ENCODE measurements around the gene FAM107B. TPM values are rescaled to one million over a fixed set of nuclear protein-coding genes. Genes with fewer than 3 reads are reported as not detected.

Gene FAM107B
- total and polyA plus RNA-seq, 4 donors: 38.4 to 85.4 (median 68.9) TPM

GRCh38 chr10:14806318-14806717, 31.6 kb upstream of the FAM107B start:
- no peak overlapping the region for H3K9ac ChIP-seq (ENCODE audit: insufficient read depth in 1 of 2, low read length in 2 of 2)
- ATAC-seq (ENCODE audit: insufficient read depth, low FRiP score): no peak
- H3K27ac ChIP-seq (ENCODE audit: low read depth in 1 of 2, low read length in 1 of 2): no peak overlapping the region
- WGBS, 2 donors: 87 to 92% methylated on average over 3 of the region's 3 CpGs
- no peaks in the 10 kb centered on the region for H3K36me3 ChIP-seq (ENCODE audit: control insufficient read depth in 4 of 4, insufficient read depth in 4 of 4, low read length in 4 of 4)
- DNase-seq: no peak
- no peaks in the 10 kb centered on the region for H3K9me3 ChIP-seq (ENCODE audit: control insufficient read depth in 4 of 4, insufficient read depth in 3 of 4, low read length in 3 of 4)
- H3K27me3 ChIP-seq (ENCODE audit: control insufficient read depth in 3 of 3, insufficient read depth in 3 of 3, low read length in 2 of 3): no peaks in the 10 kb centered on the region
- no peaks in the 10 kb centered on the region for H3K4me1 ChIP-seq (ENCODE audit: control insufficient read depth in 5 of 5, insufficient read depth in 5 of 5, low read length in 5 of 5)
- no peak overlapping the region for H3K4me3 ChIP-seq
- no peak for TF ChIP-seq CTCF (IDR thresholded peaks at IDR 0.05; ENCODE audit: control extremely low read depth, extremely low read depth)

- no peak overlapping the region for H3K27ac ChIP-seq (ENCODE audit: low read depth in 1 of 2, low read length in 1 of 2)
- H3K9ac ChIP-seq (ENCODE audit: insufficient read depth in 1 of 2, low read length in 2 of 2): no peak overlapping the region
- no peaks in the 10 kb centered on the region for H3K4me1 ChIP-seq (ENCODE audit: control insufficient read depth in 5 of 5, insufficient read depth in 5 of 5, low read length in 5 of 5)
- no peaks in the 10 kb centered on the region for H3K27me3 ChIP-seq (ENCODE audit: control insufficient read depth in 3 of 3, insufficient read depth in 3 of 3, low read length in 2 of 3)
- TF ChIP-seq CTCF (IDR thresholded peaks at IDR 0.05; ENCODE audit: control extremely low read depth, extremely low read depth): no peak
- H3K36me3 ChIP-seq (ENCODE audit: control insufficient read depth in 4 of 4, insufficient read depth in 4 of 4, low read length in 4 of 4): no peaks in the 10 kb centered on the region
- no peak overlapping the region for H3K4me3 ChIP-seq
- DNase-seq (no peak), ATAC-seq (ENCODE audit: insufficient read depth, low FRiP score) (no peak)
- H3K9me3 ChIP-seq (ENCODE audit: control insufficient read depth in 4 of 4, insufficient read depth in 3 of 4, low read length in 3 of 4): no peaks in the 10 kb centered on the region
- WGBS, 2 donors: 0 to 41% methylated on average over 1 of the region's 1 CpG
These were observed 29.1 kb upstream of the FAM107B start for GRCh38 chr10:14803827-14804226.

- Histone ChIP-seq H3K36me3 (ENCODE audit: control insufficient read depth in 4 of 4, insufficient read depth in 4 of 4, low read length in 4 of 4) (no peaks in the 10 kb centered on the region), H3K9me3 (ENCODE audit: control insufficient read depth in 4 of 4, insufficient read depth in 3 of 4, low read length in 3 of 4) (no peaks in the 10 kb centered on the region), H3K9ac (ENCODE audit: insufficient read depth in 1 of 2, low read length in 2 of 2) (no peak overlapping the region), H3K27ac (ENCODE audit: low read depth in 1 of 2, low read length in 1 of 2) (no peak overlapping the region), H3K4me3 (no peak overlapping the region), H3K27me3 (ENCODE audit: control insufficient read depth in 3 of 3, insufficient read depth in 3 of 3, low read length in 2 of 3) (no peaks in the 10 kb centered on the region), H3K4me1 (ENCODE audit: control insufficient read depth in 5 of 5, insufficient read depth in 5 of 5, low read length in 5 of 5) (no peaks in the 10 kb centered on the region)
- TF ChIP-seq CTCF (IDR thresholded peaks at IDR 0.05; ENCODE audit: control extremely low read depth, extremely low read depth): no peak
- DNase-seq (peak; percentile 33 to 58 (median 51)), ATAC-seq (ENCODE audit: insufficient read depth, low FRiP score) (no peak)
- 70 to 80% methylated on average over 5 of the region's 5 CpGs for WGBS, 2 donors
These were observed 27.0 kb upstream of the FAM107B start for GRCh38 chr10:14801723-14802122.

- DNase-seq: no peak
- TF ChIP-seq CTCF (IDR thresholded peaks at IDR 0.05; ENCODE audit: control extremely low read depth, extremely low read depth): no peak
- no peak overlapping the region for H3K4me3 ChIP-seq
- no peak overlapping the region for H3K9ac ChIP-seq (ENCODE audit: insufficient read depth in 1 of 2, low read length in 2 of 2)
- no peak for ATAC-seq (ENCODE audit: insufficient read depth, low FRiP score)
- no peak overlapping the region for H3K27ac ChIP-seq (ENCODE audit: low read depth in 1 of 2, low read length in 1 of 2)
- H3K9me3 ChIP-seq (ENCODE audit: control insufficient read depth in 4 of 4, insufficient read depth in 3 of 4, low read length in 3 of 4): no peaks in the 10 kb centered on the region
- H3K4me1 ChIP-seq (ENCODE audit: control insufficient read depth in 5 of 5, insufficient read depth in 5 of 5, low read length in 5 of 5): no peaks in the 10 kb centered on the region
- H3K36me3 ChIP-seq (ENCODE audit: control insufficient read depth in 4 of 4, insufficient read depth in 4 of 4, low read length in 4 of 4): no peaks in the 10 kb centered on the region
- H3K27me3 ChIP-seq (ENCODE audit: control insufficient read depth in 3 of 3, insufficient read depth in 3 of 3, low read length in 2 of 3): no peaks in the 10 kb centered on the region
- WGBS, 2 donors: 67 to 73% methylated on average over 1 of the region's 1 CpG
These were observed 25.7 kb upstream of the FAM107B start for GRCh38 chr10:14800397-14800796.

All from lung (tissue), 12 donors.